ENCODE results near the gene KIAA1549. TPM values are rescaled to one million over a fixed set of nuclear protein-coding genes. Genes with fewer than 3 reads are reported as not detected.

KIAA1549 gene
- total and polyA plus RNA-seq, 7 experiments from 2014 or later, result 0.16 to 0.56 (median 0.25) TPM; not detected in 3

DNA sequence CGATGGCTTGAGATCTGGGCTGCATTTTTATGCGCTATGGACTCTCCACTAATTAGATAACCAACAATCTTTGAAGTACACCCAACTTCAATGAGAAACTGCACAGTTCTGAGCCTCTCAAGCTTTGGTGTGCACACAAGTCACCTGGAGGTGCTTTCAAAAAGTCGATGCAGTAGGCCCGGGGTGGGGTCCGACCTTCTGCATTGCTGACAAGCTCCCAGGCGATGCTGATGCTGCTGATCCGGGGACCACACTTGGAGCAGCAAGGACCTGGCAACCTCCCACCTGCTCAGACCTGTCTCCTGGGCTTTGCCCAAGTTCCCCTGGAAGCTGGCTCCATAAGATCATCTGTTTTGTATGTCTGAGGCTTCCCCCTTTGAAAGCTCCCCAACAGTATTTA lies 10.7 kb downstream of the KIAA1549 start:
- no peak overlapping the region for H3K4me3 Mint-ChIP-seq
- DNase-seq (no peak), ATAC-seq (no peak)
- no peaks in the 10 kb centered on the region for H3K9me3 Mint-ChIP-seq
- no peaks in the 10 kb centered on the region for H3K4me1 ChIP-seq (ENCODE audit: control insufficient read depth in 2 of 2, insufficient read depth in 2 of 2, low read length in 2 of 2)
- no peaks in the 10 kb centered on the region for H3K36me3 ChIP-seq (ENCODE audit: control insufficient read depth in 2 of 3, insufficient read depth in 3 of 3, low read length in 3 of 3)
- intact Hi-C loops (cut with micrococcal nuclease), result no loop called here
- no peaks in the 10 kb centered on the region for H3K36me3 Mint-ChIP-seq
- no peak overlapping the region for H3K27ac Mint-ChIP-seq
- H3K27me3 ChIP-seq (ENCODE audit: control insufficient read depth in 2 of 2, insufficient read depth in 2 of 2, low read length in 2 of 2), result no peaks in the 10 kb centered on the region
- ChIA-PET CTCF (interaction anchor here (0.8 kb wide), 1 partner anchor 44 kb away, joined by 3 read pairs; no protein-coding TSS in a partner anchor), POLR2A (no interaction called here)
- no peak overlapping the region for H3K27ac ChIP-seq (ENCODE audit: low read depth, low read length)
- peaks cover 0 to 25% (median 6%) of the 10 kb centered on the region in 5 donors for H3K27me3 Mint-ChIP-seq
- H3K4me3 ChIP-seq (ENCODE audit: low read length), result no peak overlapping the region
- no peaks in the 10 kb centered on the region for H3K4me1 Mint-ChIP-seq
- no peaks in the 10 kb centered on the region for H3K9me3 ChIP-seq (ENCODE audit: control insufficient read depth in 2 of 3, low read length in 3 of 3)

GRCh38 chr7:138967159-138967558 lies 14.0 kb downstream of the KIAA1549 start:
- Histone ChIP-seq H3K36me3 (ENCODE audit: control insufficient read depth in 2 of 3, insufficient read depth in 3 of 3, low read length in 3 of 3) (no peaks in the 10 kb centered on the region), H3K27me3 (ENCODE audit: control insufficient read depth in 2 of 2, insufficient read depth in 2 of 2, low read length in 2 of 2) (no peaks in the 10 kb centered on the region), H3K27ac (ENCODE audit: low read depth, low read length) (no peak overlapping the region), H3K4me3 (ENCODE audit: low read length) (no peak overlapping the region), H3K4me1 (ENCODE audit: control insufficient read depth in 2 of 2, insufficient read depth in 2 of 2, low read length in 2 of 2) (no peaks in the 10 kb centered on the region), H3K9me3 (ENCODE audit: control insufficient read depth in 2 of 3, low read length in 3 of 3) (no peaks in the 10 kb centered on the region)
- ChIA-PET CTCF (no interaction called here), POLR2A (no interaction called here)
- H3K36me3 Mint-ChIP-seq, result no peaks in the 10 kb centered on the region
- no peak overlapping the region for H3K4me3 Mint-ChIP-seq
- H3K27me3 Mint-ChIP-seq, result peaks cover 0 to 30% (median 8%) of the 10 kb centered on the region in 5 donors
- DNase-seq (no peak), ATAC-seq (no peak)
- peaks cover 0 to 12% (median 5%) of the 10 kb centered on the region in 7 donors for H3K4me1 Mint-ChIP-seq
- intact Hi-C loops (cut with micrococcal nuclease), result no loop called here
- no peaks in the 10 kb centered on the region for H3K9me3 Mint-ChIP-seq
- H3K27ac Mint-ChIP-seq, result no peak overlapping the region

GRCh38 chr7:138964624-138965436 lies 16.4 kb downstream of the KIAA1549 start:
- POLR2A ChIA-PET, result no interaction called here
- Mint-ChIP-seq H3K4me3 (no peak overlapping the region), H3K9me3 (no peaks in the 10 kb centered on the region), H3K4me1 (peaks cover 0 to 12% (median 5%) of the 10 kb centered on the region in 7 donors), H3K27me3 (peaks cover 0 to 28% (median 8%) of the 10 kb centered on the region in 5 donors), H3K36me3 (no peaks in the 10 kb centered on the region), H3K27ac (peak overlapping the region in 1 of 9 donors; percentile 34)
- no peak overlapping the region for H3K27ac ChIP-seq (ENCODE audit: low read depth, low read length)
- no peak for DNase-seq
- intact Hi-C loops (cut with micrococcal nuclease), result no loop called here
- H3K4me3 ChIP-seq (ENCODE audit: low read length), result no peak overlapping the region
- H3K4me1 ChIP-seq (ENCODE audit: control insufficient read depth in 2 of 2, insufficient read depth in 2 of 2, low read length in 2 of 2), result no peaks in the 10 kb centered on the region
- H3K36me3 ChIP-seq (ENCODE audit: control insufficient read depth in 2 of 3, insufficient read depth in 3 of 3, low read length in 3 of 3), result no peaks in the 10 kb centered on the region
- H3K27me3 ChIP-seq (ENCODE audit: control insufficient read depth in 2 of 2, insufficient read depth in 2 of 2, low read length in 2 of 2), result no peaks in the 10 kb centered on the region
- CTCF ChIA-PET, result no interaction called here
- ATAC-seq, result no peak
- no peaks in the 10 kb centered on the region for H3K9me3 ChIP-seq (ENCODE audit: control insufficient read depth in 2 of 3, low read length in 3 of 3)

GRCh38 chr7:138963675-138964074 lies 17.5 kb downstream of the KIAA1549 start:
- Histone ChIP-seq H3K4me1 (ENCODE audit: control insufficient read depth in 2 of 2, insufficient read depth in 2 of 2, low read length in 2 of 2) (no peaks in the 10 kb centered on the region), H3K36me3 (ENCODE audit: control insufficient read depth in 2 of 3, insufficient read depth in 3 of 3, low read length in 3 of 3) (no peaks in the 10 kb centered on the region), H3K27ac (ENCODE audit: low read depth, low read length) (no peak overlapping the region), H3K9me3 (ENCODE audit: control insufficient read depth in 2 of 3, low read length in 3 of 3) (no peaks in the 10 kb centered on the region), H3K27me3 (ENCODE audit: control insufficient read depth in 2 of 2, insufficient read depth in 2 of 2, low read length in 2 of 2) (no peaks in the 10 kb centered on the region), H3K4me3 (ENCODE audit: low read length) (no peak overlapping the region)
- CTCF ChIA-PET, result no interaction called here
- Mint-ChIP-seq H3K36me3 (no peaks in the 10 kb centered on the region), H3K27ac (peak overlapping the region in 2 of 9 donors; percentile 12 to 21), H3K9me3 (no peaks in the 10 kb centered on the region), H3K27me3 (peaks cover 0 to 28% (median 8%) of the 10 kb centered on the region in 5 donors), H3K4me3 (no peak overlapping the region), H3K4me1 (peaks cover 0 to 12% (median 5%) of the 10 kb centered on the region in 7 donors)
- intact Hi-C loops (cut with micrococcal nuclease), result no loop called here
- POLR2A ChIA-PET, result no interaction called here
- DNase-seq, result no peak
- ATAC-seq, result no peak

DNA sequence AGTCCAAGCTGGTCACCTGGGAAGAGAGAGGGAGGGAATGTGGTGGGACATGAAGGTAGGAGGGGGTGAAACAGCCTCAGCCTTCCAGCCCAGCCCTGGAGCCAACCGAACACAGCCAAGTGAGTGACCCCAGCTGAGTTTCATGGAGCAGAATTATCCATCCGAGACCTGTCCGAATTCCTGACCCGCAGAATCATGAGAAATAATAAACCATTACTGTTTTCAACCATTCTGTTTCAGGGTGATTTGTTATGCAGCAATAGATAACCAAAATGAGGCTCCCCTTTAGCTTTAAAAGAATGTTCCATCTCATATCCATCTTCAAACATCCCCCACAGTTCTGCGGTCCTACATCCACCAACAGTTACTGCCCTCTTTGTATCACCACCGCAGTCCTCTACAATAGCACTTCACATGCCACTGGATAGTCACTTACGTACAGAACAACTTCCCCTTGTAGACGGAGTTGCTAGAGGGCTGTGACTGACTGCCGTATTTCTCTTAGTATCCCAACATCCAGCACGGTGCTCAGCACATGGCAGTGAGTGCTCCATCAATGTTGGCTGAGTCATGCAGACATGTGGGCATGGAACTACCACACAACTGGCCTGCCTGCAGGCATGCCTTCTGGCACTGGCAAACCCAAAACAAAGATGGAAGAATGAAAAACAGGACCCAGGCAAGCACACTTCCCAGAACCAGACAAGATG lies 18.5 kb downstream of the KIAA1549 start:
- Mint-ChIP-seq H3K36me3 (no peaks in the 10 kb centered on the region), H3K9me3 (no peaks in the 10 kb centered on the region), H3K27me3 (peaks cover 0 to 26% (median 8%) of the 10 kb centered on the region in 5 donors), H3K4me3 (no peak overlapping the region), H3K4me1 (peaks cover 0 to 12% (median 5%) of the 10 kb centered on the region in 7 donors), H3K27ac (no peak overlapping the region)
- Histone ChIP-seq H3K4me1 (ENCODE audit: control insufficient read depth in 2 of 2, insufficient read depth in 2 of 2, low read length in 2 of 2) (no peaks in the 10 kb centered on the region), H3K4me3 (ENCODE audit: low read length) (no peak overlapping the region), H3K36me3 (ENCODE audit: control insufficient read depth in 2 of 3, insufficient read depth in 3 of 3, low read length in 3 of 3) (no peaks in the 10 kb centered on the region), H3K27ac (ENCODE audit: low read depth, low read length) (no peak overlapping the region), H3K27me3 (ENCODE audit: control insufficient read depth in 2 of 2, insufficient read depth in 2 of 2, low read length in 2 of 2) (no peaks in the 10 kb centered on the region), H3K9me3 (ENCODE audit: control insufficient read depth in 2 of 3, low read length in 3 of 3) (no peaks in the 10 kb centered on the region)
- no peak for DNase-seq
- ChIA-PET POLR2A (no interaction called here), CTCF (no interaction called here)
- intact Hi-C loops (cut with micrococcal nuclease), result no loop called here
- ATAC-seq, result no peak

GRCh38 chr7:138961159-138961558 lies 20.0 kb downstream of the KIAA1549 start:
- ATAC-seq, result no peak
- Histone ChIP-seq H3K27ac (ENCODE audit: low read depth, low read length) (no peak overlapping the region), H3K36me3 (ENCODE audit: control insufficient read depth in 2 of 3, insufficient read depth in 3 of 3, low read length in 3 of 3) (no peaks in the 10 kb centered on the region), H3K9me3 (ENCODE audit: control insufficient read depth in 2 of 3, low read length in 3 of 3) (no peaks in the 10 kb centered on the region), H3K27me3 (ENCODE audit: control insufficient read depth in 2 of 2, insufficient read depth in 2 of 2, low read length in 2 of 2) (no peaks in the 10 kb centered on the region), H3K4me3 (ENCODE audit: low read length) (no peak overlapping the region), H3K4me1 (ENCODE audit: control insufficient read depth in 2 of 2, insufficient read depth in 2 of 2, low read length in 2 of 2) (no peaks in the 10 kb centered on the region)
- no peaks in the 10 kb centered on the region for H3K36me3 Mint-ChIP-seq
- peaks cover 0 to 6% (median 0%) of the 10 kb centered on the region in 11 donors for H3K9me3 Mint-ChIP-seq
- H3K27ac Mint-ChIP-seq, result no peak overlapping the region
- peaks cover 0 to 30% (median 8%) of the 10 kb centered on the region in 5 donors for H3K27me3 Mint-ChIP-seq
- H3K4me3 Mint-ChIP-seq, result no peak overlapping the region
- ChIA-PET CTCF (no interaction called here), POLR2A (no interaction called here)
- H3K4me1 Mint-ChIP-seq, result peaks cover 0 to 12% (median 5%) of the 10 kb centered on the region in 7 donors
- no peak for DNase-seq
- intact Hi-C loops (cut with micrococcal nuclease), result no loop called here

Data from naive thymus-derived CD4-positive, alpha-beta T cell (primary cell).